Neural crest cell (in vitro differentiated cells): ENCODE measurements around the gene REEP6. TPM values are rescaled to one million over a fixed set of nuclear protein-coding genes. Genes with fewer than 3 reads are reported as not detected.
A peak's percentile ranks its signal among the peaks of the same experiment; 100 is the strongest.

ENCODE experiments used
- DNase-seq: peaks from one replicate; pipeline ENCODE4 v3.0.0; 2021; ENCODE audit warnings: low read depth, mixed read lengths, low spot score
- H3K27ac Mint-ChIP-seq: one replicate; pipeline ENCODE4 v1.8.0; 2021; ENCODE audit warnings: mild to moderate bottlenecking, mixed read lengths; ENCODE audit not compliant: unreplicated experiment
- H3K27me3 Mint-ChIP-seq: 2 replicates; pipeline ENCODE4 v1.8.0; 2021; ENCODE audit warnings: low read depth, mild to moderate bottlenecking, mixed read lengths
- H3K36me3 Mint-ChIP-seq: 2 replicates; pipeline ENCODE4 v1.8.0; 2021; ENCODE audit warnings: low read depth, mild to moderate bottlenecking, mixed read lengths
- H3K4me1 Mint-ChIP-seq: 2 replicates; pipeline ENCODE4 v1.8.0; 2021; ENCODE audit warnings: mixed read lengths
- H3K4me3 Mint-ChIP-seq: one replicate; pipeline ENCODE4 v1.8.0; 2021; ENCODE audit warnings: mild to moderate bottlenecking, mixed read lengths
- H3K9me3 Mint-ChIP-seq: 2 replicates; pipeline ENCODE4 v1.8.0; 2021; ENCODE audit warnings: mixed read lengths
- total RNA-seq: library from RNA; stranded (reverse); gene quantifications from 2 replicates; pipeline ENCODE4 v1.2.1, GENCODE V29; 2021
- TF ChIP-seq, protein P1 (sequence below): fragments of 200-600 bp; sonication (generic); conservative IDR thresholded peaks from 2 replicates; pipeline ENCODE4 v1.5.0; 2021; ENCODE audit warnings: antibody characterized with exemption, mild to moderate bottlenecking

The REEP6 gene
- total RNA-seq, 1 donor from 2014 or later = 8.2 TPM

DNA sequence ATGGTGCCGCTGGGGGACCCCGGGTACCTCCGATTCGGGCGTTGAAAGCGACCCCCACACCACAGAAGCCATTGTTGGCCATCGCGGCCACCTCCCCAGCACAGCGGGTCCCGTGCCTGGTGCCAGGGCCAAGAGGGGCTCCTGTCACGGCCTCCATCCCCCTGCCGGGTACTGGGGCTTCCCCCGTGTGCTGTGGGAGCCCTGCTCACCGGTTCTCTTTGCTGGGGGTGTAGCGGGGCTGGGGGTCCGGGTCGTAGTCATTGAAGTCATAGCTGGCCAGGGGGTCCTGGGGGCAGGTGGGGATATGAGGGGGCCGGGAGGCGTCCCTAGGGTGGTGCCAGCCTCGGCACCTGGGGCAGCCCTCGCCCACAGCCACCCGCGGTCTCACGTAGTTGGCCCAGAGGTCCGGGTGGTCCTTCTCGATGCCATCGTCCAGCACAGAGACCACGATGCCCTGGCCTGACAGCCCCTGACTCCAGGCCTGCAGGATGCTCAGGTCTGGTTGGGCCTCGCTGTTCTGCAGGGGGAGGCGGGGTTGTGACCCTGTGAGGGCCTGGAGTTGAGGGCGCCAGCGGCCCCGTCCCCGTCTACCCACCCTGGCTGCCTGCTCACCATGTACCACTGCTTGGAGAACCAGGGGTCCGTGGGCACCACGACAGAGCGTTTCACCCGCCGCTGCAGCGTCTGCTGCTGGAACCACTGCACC, 3.3 kb upstream of the REEP6 start:
- H3K27me3 Mint-ChIP-seq = peaks cover 16% of the 10 kb centered on the region
- no peak overlapping the region for H3K4me3 Mint-ChIP-seq
- peaks cover 9% of the 10 kb centered on the region for H3K4me1 Mint-ChIP-seq
- no peaks in the 10 kb centered on the region for H3K9me3 Mint-ChIP-seq
- H3K36me3 Mint-ChIP-seq = no peaks in the 10 kb centered on the region
- TF ChIP-seq, protein P1, sequence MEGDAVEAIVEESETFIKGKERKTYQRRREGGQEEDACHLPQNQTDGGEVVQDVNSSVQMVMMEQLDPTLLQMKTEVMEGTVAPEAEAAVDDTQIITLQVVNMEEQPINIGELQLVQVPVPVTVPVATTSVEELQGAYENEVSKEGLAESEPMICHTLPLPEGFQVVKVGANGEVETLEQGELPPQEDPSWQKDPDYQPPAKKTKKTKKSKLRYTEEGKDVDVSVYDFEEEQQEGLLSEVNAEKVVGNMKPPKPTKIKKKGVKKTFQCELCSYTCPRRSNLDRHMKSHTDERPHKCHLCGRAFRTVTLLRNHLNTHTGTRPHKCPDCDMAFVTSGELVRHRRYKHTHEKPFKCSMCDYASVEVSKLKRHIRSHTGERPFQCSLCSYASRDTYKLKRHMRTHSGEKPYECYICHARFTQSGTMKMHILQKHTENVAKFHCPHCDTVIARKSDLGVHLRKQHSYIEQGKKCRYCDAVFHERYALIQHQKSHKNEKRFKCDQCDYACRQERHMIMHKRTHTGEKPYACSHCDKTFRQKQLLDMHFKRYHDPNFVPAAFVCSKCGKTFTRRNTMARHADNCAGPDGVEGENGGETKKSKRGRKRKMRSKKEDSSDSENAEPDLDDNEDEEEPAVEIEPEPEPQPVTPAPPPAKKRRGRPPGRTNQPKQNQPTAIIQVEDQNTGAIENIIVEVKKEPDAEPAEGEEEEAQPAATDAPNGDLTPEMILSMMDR = no peak
- DNase-seq = no peak
- no peak overlapping the region for H3K27ac Mint-ChIP-seq

DNA sequence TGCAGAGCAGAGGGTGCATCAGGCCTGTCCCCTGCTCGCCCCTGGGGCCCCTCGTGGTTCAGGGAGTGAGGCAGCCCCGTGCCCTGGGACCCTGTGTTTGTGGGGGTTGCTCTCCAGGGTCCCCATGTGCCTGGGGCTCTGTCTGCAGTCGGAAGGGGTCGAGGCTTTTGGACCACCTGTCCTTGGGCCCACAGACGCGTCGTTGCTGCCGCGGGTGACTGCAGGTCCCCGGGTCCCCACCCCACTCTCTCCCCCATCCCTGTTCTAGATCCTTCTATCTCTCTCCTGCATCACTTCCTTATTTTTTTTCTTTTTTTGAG, 2.7 kb upstream of the REEP6 start:
- Mint-ChIP-seq H3K4me3 (peak overlapping the region; percentile 40), H3K27me3 (peaks cover 20% of the 10 kb centered on the region), H3K4me1 (peaks cover 9% of the 10 kb centered on the region), H3K9me3 (no peaks in the 10 kb centered on the region), H3K36me3 (no peaks in the 10 kb centered on the region), H3K27ac (no peak overlapping the region)
- TF ChIP-seq, protein P1 = no peak
- no peak for DNase-seq

DNA sequence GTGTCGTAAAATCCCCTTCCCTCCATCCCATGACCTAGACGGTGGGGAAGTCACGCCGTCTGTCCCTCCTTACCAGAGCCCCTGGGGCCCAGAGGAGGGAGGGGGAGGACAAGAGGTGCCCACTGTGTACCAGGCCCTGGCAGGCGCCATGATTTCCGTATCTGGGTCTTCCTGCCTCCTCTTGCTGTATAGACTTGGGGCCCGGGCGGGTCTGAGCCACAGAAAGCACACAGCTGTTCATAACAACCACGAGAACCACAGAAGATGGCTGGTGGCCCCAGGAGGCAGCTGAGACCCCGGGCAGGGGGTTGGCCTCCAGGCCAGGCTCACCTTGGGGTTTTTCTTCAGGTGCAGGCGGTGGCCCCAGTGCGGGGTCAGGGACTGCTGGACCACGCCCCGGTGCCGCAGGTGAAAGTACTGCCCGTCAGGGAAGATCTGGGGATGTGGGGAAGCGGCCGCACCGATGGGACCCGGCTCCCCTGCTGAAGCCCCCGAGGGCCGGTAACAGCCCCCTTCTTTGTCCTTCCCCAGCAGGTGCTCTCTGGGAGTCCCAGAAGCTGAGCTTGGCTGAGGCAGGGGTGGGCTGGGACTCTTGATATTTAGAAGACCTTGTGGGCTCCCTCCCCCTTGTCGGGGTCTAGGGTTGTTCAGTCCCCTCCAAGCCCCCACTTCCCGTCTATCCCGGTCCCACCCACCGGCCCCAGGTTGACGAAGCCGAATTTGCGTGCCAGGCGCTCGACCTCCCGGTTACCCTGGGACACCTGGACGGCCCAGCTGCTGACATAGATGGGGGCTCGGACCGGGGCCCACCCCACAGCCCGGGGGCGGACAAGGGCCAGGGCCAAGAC, 1.3 kb upstream of the REEP6 start:
- Mint-ChIP-seq H3K4me1 (peaks cover 9% of the 10 kb centered on the region), H3K4me3 (peak overlapping the region; percentile 62), H3K9me3 (no peaks in the 10 kb centered on the region), H3K27ac (no peak overlapping the region), H3K36me3 (no peaks in the 10 kb centered on the region), H3K27me3 (peaks cover 23% of the 10 kb centered on the region)
- no peak for DNase-seq
- TF ChIP-seq, protein P1 = no peak

DNA sequence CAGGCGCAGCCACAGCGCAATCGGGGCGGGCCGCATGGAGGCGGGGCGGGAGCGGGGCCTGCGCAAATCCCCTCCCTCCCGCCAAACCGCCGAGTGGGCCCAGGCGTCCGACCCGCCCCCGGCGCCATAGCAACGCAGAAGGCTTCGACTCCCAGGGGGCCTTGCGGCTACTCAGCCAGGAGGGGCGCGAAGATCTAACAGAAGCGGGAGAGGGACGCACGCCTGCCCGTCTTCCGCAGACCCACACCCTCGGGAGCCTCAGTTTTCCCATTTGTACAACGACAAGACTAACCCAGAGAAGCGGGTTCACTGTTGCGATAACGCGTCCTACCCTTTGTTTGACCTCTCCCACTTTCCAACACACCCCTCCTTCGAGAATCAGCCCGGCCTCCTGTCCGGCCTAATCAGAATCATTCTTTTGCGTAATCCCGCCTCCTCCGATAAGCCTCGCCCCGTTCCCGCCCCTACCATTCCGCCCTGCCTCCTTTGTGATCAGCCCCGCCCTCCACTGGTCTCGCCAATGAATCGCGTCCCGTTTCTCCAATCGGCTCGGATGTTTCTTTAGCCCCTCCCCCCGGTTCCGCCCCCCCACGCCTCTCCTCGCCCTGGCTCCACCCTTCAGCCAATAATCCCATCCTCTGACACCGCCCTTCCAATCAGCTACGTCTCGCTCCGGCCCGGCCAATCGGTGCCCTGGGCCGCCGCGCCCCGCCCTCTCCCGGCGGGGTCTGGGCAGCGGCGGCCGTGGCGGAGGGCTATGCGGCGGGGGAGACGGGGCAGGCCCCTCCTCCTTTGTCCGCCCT, 469 bp upstream of the REEP6 start, which contains the start of gene PCSK4:
TSS of gene PCSK4 (minus strand) at position 40 of the 803 bp plus-strand sequence. CDS start at position 36, 4 bp downstream.
- TF ChIP-seq, protein P1 = no peak
- peaks cover 9% of the 10 kb centered on the region for H3K4me1 Mint-ChIP-seq
- no peaks in the 10 kb centered on the region for H3K36me3 Mint-ChIP-seq
- H3K27me3 Mint-ChIP-seq = peaks cover 23% of the 10 kb centered on the region
- H3K9me3 Mint-ChIP-seq = no peaks in the 10 kb centered on the region
- peak within 1 kb of the TSS; percentile 100 for H3K27ac Mint-ChIP-seq
- peak; percentile 98 for DNase-seq
- H3K4me3 Mint-ChIP-seq = peak within 1 kb of the TSS; percentile 92

DNA sequence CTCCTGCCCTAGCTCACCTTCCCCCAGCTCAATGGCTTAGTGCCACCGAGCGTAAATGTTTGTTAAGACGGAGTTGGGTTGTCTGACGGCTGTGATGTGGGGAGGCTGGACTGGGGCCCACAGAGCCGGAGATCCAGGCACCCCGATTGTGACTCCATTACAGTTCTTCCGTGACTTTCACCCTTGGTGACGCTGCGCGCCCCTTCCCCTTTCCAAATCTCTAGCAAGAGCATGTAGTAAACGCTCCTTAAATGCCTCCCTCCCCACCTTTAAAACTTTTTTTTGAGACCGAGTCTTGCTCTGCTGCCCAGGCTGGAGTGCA, 829 bp downstream of the REEP6 start:
- peak overlapping the region; percentile 85 for H3K4me3 Mint-ChIP-seq
- no peak overlapping the region for H3K27ac Mint-ChIP-seq
- H3K4me1 Mint-ChIP-seq = peaks cover 13% of the 10 kb centered on the region
- no peak for DNase-seq
- no peaks in the 10 kb centered on the region for H3K9me3 Mint-ChIP-seq
- TF ChIP-seq, protein P1 = no peak
- no peaks in the 10 kb centered on the region for H3K36me3 Mint-ChIP-seq
- H3K27me3 Mint-ChIP-seq = peaks cover 23% of the 10 kb centered on the region
